HG03045 (cell line): Measurements from ENCODE around the gene ANGPT4.
"Not testable (repeated sequence)": the region's sequence is repeated elsewhere in the genome, so short reads cannot be mapped to it uniquely, and the experiment has no call there.

Experiments used
- ATAC-seq: cut with Tn5 transposase; IDR thresholded peaks from one replicate; pipeline ENCODE4 v1.9.1; 2021; ENCODE audit warnings: mild to moderate bottlenecking, moderate library complexity; ENCODE audit not compliant: unreplicated experiment

Gene ANGPT4

GRCh38 chr20:877814-878213 lies 38.3 kb downstream of the ANGPT4 start:
- ATAC-seq: no peak

- no peak for ATAC-seq
These were observed 41.0 kb downstream of the ANGPT4 start for GRCh38 chr20:875115-875514.

- ATAC-seq: no peak
These were observed 42.1 kb downstream of the ANGPT4 start for GRCh38 chr20:873875-874607.

GRCh38 chr20:872855-873520 lies 43.1 kb downstream of the ANGPT4 start:
- no peak for ATAC-seq

GRCh38 chr20:871948-872347 lies 44.2 kb downstream of the ANGPT4 start:
- ATAC-seq: no peak

- ATAC-seq: no peak
These were observed 44.7 kb downstream of the ANGPT4 start for GRCh38 chr20:871436-871835.

GRCh38 chr20:870758-871157 lies 45.4 kb downstream of the ANGPT4 start:
- no peak for ATAC-seq

- no peak for ATAC-seq
These were observed 46.5 kb downstream of the ANGPT4 start for GRCh38 chr20:869606-870005.

- ATAC-seq: no peak
These were observed 47.9 kb downstream of the ANGPT4 start for GRCh38 chr20:868279-868678.

- no peak for ATAC-seq
These were observed 50.7 kb downstream of the ANGPT4 start for GRCh38 chr20:865440-865839.

GRCh38 chr20:860891-861290 lies 55.2 kb downstream of the ANGPT4 start:
- no peak for ATAC-seq

GRCh38 chr20:859751-860231 lies 56.3 kb downstream of the ANGPT4 start:
- no peak for ATAC-seq

GRCh38 chr20:858011-858410 lies 58.1 kb downstream of the ANGPT4 start:
- ATAC-seq: no peak

GRCh38 chr20:856361-856775 lies 59.8 kb downstream of the ANGPT4 start:
- ATAC-seq: no peak

GRCh38 chr20:855466-856360 lies 60.4 kb downstream of the ANGPT4 start:
- no peak for ATAC-seq

GRCh38 chr20:854601-855000 lies 61.5 kb downstream of the ANGPT4 start:
- no peak for ATAC-seq

GRCh38 chr20:853406-853996 lies 62.6 kb downstream of the ANGPT4 start:
- no peak for ATAC-seq

GRCh38 chr20:848731-849130 lies 67.4 kb downstream of the ANGPT4 start:
- not testable (repeated sequence) for ATAC-seq

- ATAC-seq: no peak
These were observed 67.9 kb downstream of the ANGPT4 start for GRCh38 chr20:848193-848592.

GRCh38 chr20:846894-847278 lies 69.2 kb downstream of the ANGPT4 start:
- no peak for ATAC-seq
